ENCODE results near the gene FXYD6. TPM values are rescaled to one million over a fixed set of nuclear protein-coding genes. Genes with fewer than 3 reads are reported as not detected.
A peak's percentile ranks its signal among the peaks of the same experiment; 100 is the strongest.
"Not testable (repeated sequence)": the region's sequence is repeated elsewhere in the genome, so short reads cannot be mapped to it uniquely, and the experiment has no call there.

FXYD6 gene
- polyA plus RNA-seq, 5 donors: 148 to 185 (median 176) TPM

GRCh38 chr11:117819096-117820040 lies 57.1 kb downstream of the FXYD6 start:
- DNase-seq: peak; percentile 69 to 81

- DNase-seq: no peak
These were observed 58.2 kb downstream of the FXYD6 start for GRCh38 chr11:117818041-117818873.

GRCh38 chr11:117817368-117818040 lies 59.0 kb downstream of the FXYD6 start:
- peak; percentile 81 to 86 for DNase-seq

- DNase-seq: no peak
These were observed 59.6 kb downstream of the FXYD6 start for GRCh38 chr11:117816846-117817367.

- DNase-seq: no peak
These were observed 60.2 kb downstream of the FXYD6 start for GRCh38 chr11:117816151-117816741.

GRCh38 chr11:117815262-117815803 lies 61.1 kb downstream of the FXYD6 start:
- no peak for DNase-seq

- DNase-seq: no peak
These were observed 61.6 kb downstream of the FXYD6 start for GRCh38 chr11:117814766-117815261.

- DNase-seq: no peak
These were observed 62.2 kb downstream of the FXYD6 start for GRCh38 chr11:117814204-117814765.

- not testable (repeated sequence) for DNase-seq
These were observed 66.4 kb downstream of the FXYD6 start for GRCh38 chr11:117810056-117810451.

- peak in 1 of 2 donors; percentile 57 for DNase-seq
These were observed 67.0 kb downstream of the FXYD6 start for GRCh38 chr11:117809236-117810055.

GRCh38 chr11:117808784-117809183 lies 67.7 kb downstream of the FXYD6 start:
- DNase-seq: no peak

GRCh38 chr11:117807482-117808327 lies 68.8 kb downstream of the FXYD6 start:
- DNase-seq: peak in 1 of 2 donors; percentile 69

- no peak for DNase-seq
These were observed 69.6 kb downstream of the FXYD6 start for GRCh38 chr11:117806846-117807245.

GRCh38 chr11:117805045-117805444 lies 71.4 kb downstream of the FXYD6 start:
- no peak for DNase-seq

- no peak for DNase-seq
These were observed 72.6 kb downstream of the FXYD6 start for GRCh38 chr11:117803896-117804295.

GRCh38 chr11:117799634-117800033 lies 76.8 kb downstream of the FXYD6 start:
- DNase-seq: no peak

GRCh38 chr11:117796872-117797529 lies 79.5 kb downstream of the FXYD6 start, which contains the start of gene DSCAML1:
TSS of gene DSCAML1 (minus strand) at chr11:117797216. CDS start at chr11:117797079, 137 bp downstream.
- DNase-seq: no peak

GRCh38 chr11:117796456-117796871 lies 80.0 kb downstream of the FXYD6 start:
- DNase-seq: no peak

All from right lung (tissue), 5 donors.